Measurements from ENCODE around the gene ITIH5.
A peak's percentile ranks its signal among the peaks of the same experiment; 100 is the strongest.

ITIH5 gene

GRCh38 chr10:7625836-7626235 lies 40.9 kb downstream of the ITIH5 start:
- DNase-seq: no peak

- DNase-seq: no peak
Measured at GRCh38 chr10:7625009-7625408, 41.8 kb downstream of the ITIH5 start.

- DNase-seq: peak in 1 of 3 donors; percentile 7
Measured at GRCh38 chr10:7622969-7623368, 43.8 kb downstream of the ITIH5 start.

- no peak for DNase-seq
Measured at GRCh38 chr10:7618461-7618860, 48.3 kb downstream of the ITIH5 start.

DNA sequence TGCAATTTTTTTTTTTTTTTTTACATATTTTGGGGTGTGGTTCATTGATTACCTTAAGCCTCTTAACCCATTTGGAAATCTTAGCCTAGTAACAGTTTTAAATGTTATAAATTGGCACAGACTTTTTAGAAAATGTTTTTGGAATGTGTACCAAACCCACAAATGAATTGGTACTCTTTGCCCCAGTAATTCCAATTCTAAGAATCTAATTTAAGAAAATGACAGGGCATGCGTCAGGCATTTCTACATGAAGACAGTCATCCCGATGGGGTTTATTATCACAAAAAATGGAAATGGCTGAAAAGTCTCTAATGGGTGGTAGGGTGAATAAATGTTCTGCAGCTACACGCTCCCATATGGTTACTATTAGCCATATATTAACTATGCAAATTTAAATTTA lies 54.9 kb downstream of the ITIH5 start:
- no peak for DNase-seq

GRCh38 chr10:7610651-7611389 lies 55.9 kb downstream of the ITIH5 start:
- no peak for DNase-seq

DNA sequence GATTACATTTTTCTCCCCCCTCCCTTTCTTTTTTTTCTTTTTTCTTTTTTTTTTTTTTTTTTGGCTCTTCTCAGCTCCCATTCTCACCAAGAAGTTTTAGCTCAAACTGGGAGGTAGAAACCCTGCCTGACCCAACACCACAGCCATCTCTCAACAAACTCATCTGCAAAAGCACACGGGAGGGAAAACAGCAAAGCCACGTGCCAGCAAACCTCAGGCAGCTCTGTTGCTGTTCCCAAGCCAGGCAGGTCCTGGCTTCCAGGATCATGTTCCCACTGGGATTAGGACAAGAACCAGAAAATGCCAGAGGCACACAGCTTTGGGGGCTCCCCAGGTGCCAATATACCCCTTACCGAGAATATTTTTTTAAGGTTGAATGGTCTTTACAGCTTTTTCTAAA lies 56.7 kb downstream of the ITIH5 start:
- no peak for DNase-seq

GRCh38 chr10:7609556-7609955 lies 57.2 kb downstream of the ITIH5 start:
- no peak for DNase-seq

DNA sequence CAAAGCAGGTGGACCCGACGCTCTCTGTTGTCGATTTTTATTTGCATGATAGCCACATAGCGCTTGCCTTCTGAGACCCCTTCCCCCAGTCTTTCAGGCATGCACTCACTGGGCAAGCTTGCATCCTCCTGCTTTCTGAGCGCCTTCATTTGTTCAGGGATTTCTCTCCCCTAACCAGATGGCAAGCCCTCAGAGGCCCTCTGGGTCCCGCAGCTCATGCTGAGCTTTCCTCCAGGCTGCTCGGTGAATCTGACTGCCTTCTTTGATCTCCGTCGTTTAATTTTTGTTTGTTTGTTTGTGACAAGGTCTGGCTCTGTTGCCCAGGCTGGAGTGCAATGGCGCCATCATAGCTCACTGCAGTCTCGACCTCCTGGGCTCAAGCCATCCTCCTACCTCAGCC lies 58.8 kb downstream of the ITIH5 start:
- no peak for DNase-seq

- peak; percentile 58 to 73 (median 65) for DNase-seq
Measured at GRCh38 chr10:7606951-7607404, 59.8 kb downstream of the ITIH5 start.

- DNase-seq: no peak
Measured at GRCh38 chr10:7605565-7606295, 61.0 kb downstream of the ITIH5 start.

DNA sequence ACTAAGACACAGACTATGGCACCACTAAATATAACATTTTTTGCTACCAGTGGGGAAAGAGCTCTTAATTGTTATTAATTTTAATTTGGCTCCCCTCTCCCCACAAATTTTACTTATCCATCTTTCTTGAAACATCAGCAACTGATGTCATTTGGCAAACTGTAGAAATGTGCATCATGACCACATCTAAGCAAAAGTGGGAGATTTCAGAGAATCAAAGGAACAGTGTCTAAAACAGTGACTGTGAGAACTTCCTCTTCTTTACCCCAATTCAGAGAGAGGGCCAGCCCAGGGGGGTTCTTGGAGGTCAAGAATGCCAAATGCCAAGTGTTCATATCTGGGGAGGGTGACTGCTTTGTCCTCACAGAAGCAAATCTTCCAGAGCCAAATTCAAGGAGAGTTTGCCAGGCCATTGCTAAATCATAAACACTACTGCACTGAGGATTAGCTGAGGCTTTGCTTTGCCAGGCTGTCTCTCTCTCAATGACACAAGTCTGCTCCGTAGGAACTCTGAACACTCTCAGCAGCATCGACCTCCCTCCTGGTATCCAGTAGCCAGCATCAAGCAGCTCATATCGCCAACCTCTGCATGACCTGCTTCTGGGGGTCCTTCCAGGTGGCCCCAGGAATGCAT lies 65.6 kb downstream of the ITIH5 start:
- no peak for DNase-seq

- DNase-seq: no peak
Measured at GRCh38 chr10:7598771-7599170, 68.0 kb downstream of the ITIH5 start.

GRCh38 chr10:7596356-7596755 lies 70.4 kb downstream of the ITIH5 start:
- no peak for DNase-seq

GRCh38 chr10:7593905-7594304 lies 72.9 kb downstream of the ITIH5 start:
- no peak for DNase-seq

DNA sequence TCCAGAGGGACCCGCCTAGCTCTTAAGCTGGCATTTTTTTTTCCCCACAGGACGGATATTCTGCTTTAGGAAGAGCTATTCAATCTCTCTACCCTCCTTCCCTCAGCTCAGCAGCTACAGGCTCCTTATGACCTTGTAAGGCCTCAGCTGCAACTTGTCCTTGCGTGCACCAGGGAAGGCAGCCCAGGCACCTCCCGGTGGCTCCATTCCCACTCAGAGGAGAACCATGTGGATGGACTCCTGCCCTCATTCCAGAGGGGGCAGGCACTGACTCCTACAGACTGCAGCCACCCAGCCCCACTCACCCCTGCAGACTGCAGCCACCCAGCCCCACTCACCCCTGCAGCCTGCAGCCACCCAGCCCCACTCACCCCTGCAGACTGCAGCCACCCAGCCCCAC lies 73.7 kb downstream of the ITIH5 start:
- no peak for DNase-seq

DNA sequence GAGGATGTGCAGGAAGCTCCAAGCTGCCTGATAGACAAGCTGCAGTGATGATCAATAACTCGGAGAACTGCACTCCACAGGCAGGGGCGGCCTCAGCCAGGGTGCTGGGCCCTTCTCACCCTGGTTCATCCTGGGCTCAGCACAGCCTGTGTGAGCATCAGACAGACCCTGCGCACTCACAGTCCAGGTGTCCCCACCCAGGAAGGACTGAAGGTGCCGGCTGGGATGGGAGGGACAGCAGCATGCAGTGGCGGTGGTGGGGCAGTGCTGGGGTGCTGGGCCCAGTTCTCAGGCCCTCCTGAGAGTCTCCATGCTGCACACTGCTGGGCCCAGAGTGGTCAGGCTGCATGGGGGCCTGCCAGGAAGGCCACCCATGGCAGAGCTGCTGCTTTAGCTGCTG lies 74.1 kb downstream of the ITIH5 start:
- DNase-seq: no peak

GRCh38 chr10:7590271-7590670 lies 76.5 kb downstream of the ITIH5 start:
- no peak for DNase-seq

DNA sequence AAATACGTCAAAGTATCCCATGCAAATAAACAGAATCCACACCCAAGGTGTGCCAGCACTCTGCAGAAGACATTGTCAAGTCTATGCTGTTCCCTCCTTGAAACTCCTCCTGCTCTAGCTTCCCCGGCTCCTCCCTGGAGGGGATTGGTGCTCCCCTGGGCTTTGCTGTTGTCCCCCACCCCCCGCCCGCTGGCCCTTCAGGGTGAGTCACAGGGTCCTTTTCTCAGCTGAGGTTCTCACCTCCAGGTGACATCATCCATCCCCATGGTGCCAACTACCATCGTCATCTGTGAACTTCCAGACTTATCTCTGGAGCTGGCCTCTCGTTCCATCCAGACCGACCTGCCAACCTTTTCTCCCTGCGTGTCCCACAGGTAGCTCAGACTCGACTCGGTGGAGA lies 77.0 kb downstream of the ITIH5 start:
- no peak for DNase-seq

DNA sequence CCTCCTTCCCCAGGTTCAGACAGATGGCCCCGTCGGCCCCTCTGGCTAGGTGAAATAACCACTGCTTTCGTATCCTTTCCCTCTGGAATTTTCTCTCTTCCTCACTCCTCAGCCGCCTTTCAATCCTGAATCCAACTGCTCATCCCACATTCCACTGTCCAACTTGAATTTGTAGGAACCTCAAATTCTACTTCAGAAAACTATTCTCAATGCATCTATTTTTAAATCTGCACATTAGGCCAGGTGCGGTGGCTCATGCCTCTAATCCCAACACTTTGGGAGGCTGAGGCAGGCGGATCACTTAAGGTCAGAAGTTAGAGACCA lies 78.9 kb downstream of the ITIH5 start:
- no peak for DNase-seq

DNA sequence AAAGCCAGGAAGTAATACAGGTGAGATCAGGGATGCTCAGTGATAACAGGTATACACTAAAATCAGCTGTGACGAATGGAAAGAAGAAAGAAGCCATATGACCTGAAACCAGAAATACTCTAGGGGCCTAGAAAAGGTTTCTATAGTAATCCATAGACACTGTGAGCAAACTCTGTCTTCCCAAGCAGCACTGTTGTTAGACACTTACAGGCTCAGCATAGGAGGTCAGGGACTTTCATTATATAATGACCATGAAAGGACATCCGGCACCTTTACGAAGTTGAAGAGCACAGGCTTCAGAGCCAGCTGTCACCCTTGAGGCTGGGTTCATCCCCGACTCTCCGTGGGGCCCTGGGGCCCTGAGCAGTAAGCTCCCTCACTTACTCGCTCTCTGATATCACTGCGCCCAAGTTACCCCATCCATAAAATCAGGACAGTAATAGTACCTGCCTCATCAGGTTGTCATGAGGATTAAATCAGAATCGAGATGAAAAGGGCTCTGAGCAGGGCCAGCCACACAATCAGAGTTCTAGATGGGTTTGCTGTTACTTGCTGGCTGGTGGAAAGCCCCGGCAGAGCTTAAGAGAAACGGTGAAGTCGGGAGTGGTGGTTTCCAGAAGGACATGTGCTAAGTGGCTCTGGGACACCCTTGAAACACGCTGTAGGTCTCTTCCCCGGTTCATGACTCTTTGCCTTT lies 79.5 kb downstream of the ITIH5 start:
- DNase-seq: no peak

GRCh38 chr10:7585228-7585627 lies 81.5 kb downstream of the ITIH5 start:
- DNase-seq: no peak

DNA sequence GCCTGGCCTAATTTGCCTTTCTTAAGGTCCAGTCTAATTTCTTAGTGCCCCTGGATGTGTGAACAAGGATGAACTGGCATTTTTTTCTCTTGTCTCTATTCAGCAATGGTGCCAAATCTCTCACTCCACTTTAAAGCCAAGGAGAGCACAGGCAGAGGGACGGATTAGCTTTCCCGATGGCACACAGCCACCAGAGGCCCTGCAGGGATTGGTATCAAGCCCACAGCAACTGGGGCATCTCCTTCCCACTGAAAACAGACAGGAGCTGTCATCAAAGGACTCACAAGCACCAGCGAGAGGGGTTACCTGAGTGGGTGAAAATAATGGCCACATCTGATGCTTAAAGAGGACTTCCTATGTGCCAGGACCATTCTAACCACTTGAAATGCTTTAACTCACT lies 83.1 kb downstream of the ITIH5 start:
- DNase-seq: no peak

DNA sequence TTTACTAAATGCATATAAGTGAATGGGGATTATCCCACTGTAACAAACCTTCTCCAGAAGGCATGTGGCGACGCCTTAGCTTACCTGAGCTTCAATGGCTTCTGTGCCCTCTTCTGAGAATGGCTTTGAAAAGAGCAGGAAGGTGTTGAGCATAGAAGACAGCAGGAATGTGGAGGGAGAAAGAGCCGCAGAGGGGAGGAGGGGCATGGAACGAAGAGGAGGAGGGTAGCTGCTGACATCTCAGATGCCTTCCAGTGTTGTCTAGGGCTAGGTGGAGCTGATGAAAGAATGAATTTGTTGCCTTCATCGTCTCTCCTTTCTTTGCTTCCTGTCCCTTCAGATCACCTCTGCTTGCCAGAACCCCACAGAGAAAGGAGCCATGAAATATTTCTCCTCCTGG lies 86.2 kb downstream of the ITIH5 start:
- no peak for DNase-seq
